Smooth muscle cell (in vitro differentiated cells): Measurements from ENCODE around the gene PIBF1. TPM values are rescaled to one million over a fixed set of nuclear protein-coding genes. Genes with fewer than 3 reads are reported as not detected.

ENCODE experiments used
- DNase-seq: peaks from one replicate; lab custom pipeline; 2025; ENCODE audit not compliant: unreplicated experiment; lab: John Stamatoyannopoulos, UW
- H2AFZ ChIP-seq: fragments of 200-600 bp; sonication (generic); 2 replicates; pipeline ENCODE4 v1.6.0; 2016; ENCODE audit warnings: antibody characterized with exemption, low read depth, mild to moderate bottlenecking
- H3F3A ChIP-seq: fragments of 200-600 bp; sonication (generic); 2 replicates; pipeline ENCODE4 v1.6.0; 2017; ENCODE audit warnings: antibody characterized with exemption, low read depth
- H3K27ac ChIP-seq: fragments of 200-600 bp; sonication (generic); 2 replicates; pipeline ENCODE4 v1.5.1; 2016; ENCODE audit warnings: low read depth, mild to moderate bottlenecking
- H3K27me3 ChIP-seq: fragments of 200-600 bp; sonication (generic); 2 replicates; pipeline ENCODE4 v1.6.1; 2016; ENCODE audit warnings: low read depth, mild to moderate bottlenecking
- H3K36me3 ChIP-seq: fragments of 200-600 bp; sonication (generic); 2 replicates; pipeline ENCODE4 v1.5.1; 2016; ENCODE audit warnings: low read depth
- H3K4me1 ChIP-seq: fragments of 200-600 bp; sonication (generic); 2 replicates; pipeline ENCODE4 v1.5.1; 2016; ENCODE audit warnings: low read depth
- H3K4me2 ChIP-seq: fragments of 200-600 bp; sonication (generic); 2 replicates; pipeline ENCODE4 v1.6.0; 2016; ENCODE audit warnings: mild to moderate bottlenecking
- H3K4me3 ChIP-seq: fragments of 200-600 bp; sonication (generic); 2 replicates; pipeline ENCODE4 v1.5.1; 2016; ENCODE audit warnings: mild to moderate bottlenecking
- H3K79me2 ChIP-seq: fragments of 200-600 bp; sonication (generic); 2 replicates; pipeline ENCODE4 v1.6.0; 2016; ENCODE audit warnings: low read depth, mild to moderate bottlenecking
- H3K9ac ChIP-seq: fragments of 200-600 bp; sonication (generic); 2 replicates; pipeline ENCODE4 v1.6.0; 2016; ENCODE audit warnings: low read depth
- H3K9me3 ChIP-seq: fragments of 200-600 bp; sonication (generic); replicated peaks from 2 replicates; pipeline ENCODE4 v1.5.1; 2016; ENCODE audit warnings: low read depth
- H4K20me1 ChIP-seq: fragments of 200-600 bp; sonication (generic); 2 replicates; pipeline ENCODE4 v1.6.0; 2016; ENCODE audit warnings: low read depth
- WGBS: methylation state at CpG from one replicate; pipeline ENCODE4 v1.1.7; 2016; ENCODE audit warnings: low lambda C conversion rate; 5-methylcytosine and 5-hydroxymethylcytosine counted together
- polyA plus RNA-seq: library from polyadenylated mRNA; unstranded; fragments of >200 nt; fragmentation: Nextera tagmentation; extraction: Ambion mirVana; gene quantifications from 2 replicates; pipeline ENCODE4 v1.2.1, GENCODE V29; 2016
- small RNA-seq: library from RNA; depleted of rRNA; stranded (forward); fragments of <200 nt; gene quantifications from one replicate; pipeline ENCODE3, GENCODE V24; 2014
- total RNA-seq: library from RNA; depleted of rRNA; stranded (reverse); fragments of >200 nt; gene quantifications from 2 replicates; pipeline ENCODE4 v1.2.3, GENCODE V29; 2014
- TF ChIP-seq, protein P1 (sequence below): fragments of 200-600 bp; sonication (generic); IDR thresholded peaks from 2 replicates; pipeline ENCODE4 v1.5.1; 2017; ENCODE audit warnings: borderline replicate concordance, mild to moderate bottlenecking, antibody characterized with exemption; ENCODE audit not compliant: insufficient read depth, poor library complexity, severe bottlenecking

Gene PIBF1
- total and polyA plus RNA-seq, 2 experiments from 2014 or later: 14.1 to 30.8 TPM

DNA sequence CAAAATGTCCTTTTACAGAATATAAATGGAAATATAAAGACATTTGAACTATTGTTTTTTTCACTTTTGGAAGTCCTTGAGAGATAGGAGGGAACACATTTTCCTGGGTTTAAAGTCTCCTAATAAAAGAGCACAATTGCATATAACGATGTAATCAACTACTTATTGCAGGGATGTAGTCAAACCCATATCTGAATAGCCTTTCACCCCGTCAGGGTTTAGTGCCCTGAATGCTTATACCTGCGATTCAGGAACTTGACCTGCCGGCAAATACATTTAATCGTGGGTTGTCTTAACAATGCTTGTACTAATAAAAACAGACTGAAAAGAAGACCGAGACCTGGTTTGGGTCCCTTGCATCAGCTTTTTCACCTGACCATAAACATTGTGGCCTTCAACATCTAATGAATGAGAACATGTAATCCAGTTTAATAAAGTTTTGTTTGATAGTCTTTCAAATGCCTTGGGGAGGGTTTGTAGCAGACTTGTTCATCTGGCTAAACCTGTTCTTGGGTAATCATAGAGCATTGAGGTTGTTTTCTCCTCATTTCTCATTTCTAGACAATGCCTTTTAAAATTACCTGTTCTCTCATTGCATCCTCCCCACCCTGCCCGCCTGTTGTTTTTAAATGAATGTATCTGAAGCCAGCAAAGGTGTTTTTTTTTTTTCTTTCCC, 283.9 kb downstream of the PIBF1 start:
- peak overlapping the region; percentile 45 for H3K27ac ChIP-seq
- 78% methylated on average over 7 of the region's 7 CpGs for WGBS

More for the DNA sequence above, 283.9 kb downstream of the PIBF1 start:
- peaks cover 2% of the 10 kb centered on the region for H3K36me3 ChIP-seq
- peaks cover 3% of the 10 kb centered on the region for H3K4me1 ChIP-seq
- H3K27me3 ChIP-seq: no peaks in the 10 kb centered on the region
- DNase-seq: no peak
- H3F3A ChIP-seq: peaks cover 4% of the 10 kb centered on the region
- peak overlapping the region; percentile 60 for H3K4me3 ChIP-seq
- peak overlapping the region; percentile 35 for H3K4me2 ChIP-seq
- H2AFZ ChIP-seq: no peak overlapping the region
- H3K9me3 ChIP-seq: no peaks in the 10 kb centered on the region
- H3K79me2 ChIP-seq: peaks cover 16% of the 10 kb centered on the region
- H4K20me1 ChIP-seq: peaks cover 15% of the 10 kb centered on the region
- TF ChIP-seq, protein P1, sequence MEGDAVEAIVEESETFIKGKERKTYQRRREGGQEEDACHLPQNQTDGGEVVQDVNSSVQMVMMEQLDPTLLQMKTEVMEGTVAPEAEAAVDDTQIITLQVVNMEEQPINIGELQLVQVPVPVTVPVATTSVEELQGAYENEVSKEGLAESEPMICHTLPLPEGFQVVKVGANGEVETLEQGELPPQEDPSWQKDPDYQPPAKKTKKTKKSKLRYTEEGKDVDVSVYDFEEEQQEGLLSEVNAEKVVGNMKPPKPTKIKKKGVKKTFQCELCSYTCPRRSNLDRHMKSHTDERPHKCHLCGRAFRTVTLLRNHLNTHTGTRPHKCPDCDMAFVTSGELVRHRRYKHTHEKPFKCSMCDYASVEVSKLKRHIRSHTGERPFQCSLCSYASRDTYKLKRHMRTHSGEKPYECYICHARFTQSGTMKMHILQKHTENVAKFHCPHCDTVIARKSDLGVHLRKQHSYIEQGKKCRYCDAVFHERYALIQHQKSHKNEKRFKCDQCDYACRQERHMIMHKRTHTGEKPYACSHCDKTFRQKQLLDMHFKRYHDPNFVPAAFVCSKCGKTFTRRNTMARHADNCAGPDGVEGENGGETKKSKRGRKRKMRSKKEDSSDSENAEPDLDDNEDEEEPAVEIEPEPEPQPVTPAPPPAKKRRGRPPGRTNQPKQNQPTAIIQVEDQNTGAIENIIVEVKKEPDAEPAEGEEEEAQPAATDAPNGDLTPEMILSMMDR: no peak
- H3K9ac ChIP-seq: no peak overlapping the region

Small RNA genes lying within 50 kb of the gene (small RNA-seq; reads per million reads assigned to genes)
- not detected for gene RNU6-79P

Other genes with a start within 250 kb of the PIBF1 start
- gene MZT1, start 54.5 kb upstream of the PIBF1 start, total RNA-seq: 16.8 and 22.5 TPM in 2 replicates
- gene MZT1, start 54.5 kb upstream of the PIBF1 start, polyA plus RNA-seq: 10.3 and 11.9 TPM in 2 replicates
- gene BORA, start 54.2 kb upstream of the PIBF1 start, total RNA-seq: 7.5 and 10.3 TPM in 2 replicates
- 4.2 and 7.5 TPM in 2 replicates for gene BORA, start 54.2 kb upstream of the PIBF1 start, polyA plus RNA-seq
- 50.1 and 67.7 TPM in 2 replicates for gene DIS3, start 233 bp upstream of the PIBF1 start, total RNA-seq
- 15.3 and 18.4 TPM in 2 replicates for gene DIS3, start 233 bp upstream of the PIBF1 start, polyA plus RNA-seq